CD4-positive, alpha-beta T cell treated with Interleukin-4 for 4 hours (primary cell): ENCODE measurements around the gene PAWR.
"Not testable (repeated sequence)": the region's sequence is repeated elsewhere in the genome, so short reads cannot be mapped to it uniquely, and the experiment has no call there.

ENCODE experiments used
- DNase-seq: peaks from one replicate; pipeline ENCODE4 v3.0.0-alpha.2; 2020

PAWR gene

DNA sequence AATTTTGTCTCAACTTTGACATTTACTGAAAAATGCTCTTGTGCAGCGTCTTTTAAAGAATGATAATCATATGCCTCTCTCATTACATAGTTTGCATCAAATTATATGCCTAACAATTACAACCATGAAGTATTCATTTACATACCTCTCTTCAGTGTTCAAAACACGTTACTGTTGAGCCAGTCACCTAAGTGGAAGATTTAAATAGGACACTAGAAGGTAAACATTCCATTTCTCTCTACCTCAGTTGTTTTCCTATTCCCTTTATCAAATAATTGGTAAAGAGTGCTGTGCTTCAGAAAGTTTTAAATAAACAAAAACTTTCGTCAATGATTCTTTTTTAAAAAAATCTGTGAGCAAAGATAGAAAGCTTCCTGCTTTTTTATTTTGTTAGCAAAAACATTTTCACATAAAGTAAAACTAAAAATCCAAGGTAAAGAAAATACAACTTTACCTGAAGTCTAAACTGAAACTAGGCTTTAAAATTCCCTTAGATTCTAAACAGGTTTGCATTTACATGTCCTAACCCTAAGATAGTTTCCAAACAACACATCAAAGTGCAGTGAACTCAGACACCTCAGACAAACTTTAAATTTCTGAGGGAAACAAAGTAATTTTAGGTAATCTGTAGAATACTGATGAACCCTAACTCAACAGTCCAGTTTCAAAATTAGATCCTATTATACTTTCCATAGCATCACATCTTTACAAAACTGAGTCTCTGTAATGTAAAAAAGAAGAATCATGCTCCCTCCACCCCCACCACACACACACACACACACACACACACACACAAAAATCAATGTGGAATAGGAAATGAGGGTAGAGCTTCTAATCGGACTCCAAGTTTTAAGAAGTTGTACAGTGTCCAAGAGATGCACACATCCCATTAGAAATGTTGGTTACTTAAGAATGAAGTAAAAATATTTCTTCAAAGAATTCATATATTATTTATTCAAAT is 46.2 kb downstream of the PAWR start:
- no peak for DNase-seq

- DNase-seq = no peak
These were observed 46.9 kb downstream of the PAWR start for GRCh38 chr12:79643821-79644220.

GRCh38 chr12:79638490-79638889 is 52.3 kb downstream of the PAWR start:
- no peak for DNase-seq

GRCh38 chr12:79637093-79637492 is 53.7 kb downstream of the PAWR start:
- no peak for DNase-seq

GRCh38 chr12:79635676-79636075 is 55.1 kb downstream of the PAWR start:
- no peak for DNase-seq

DNA sequence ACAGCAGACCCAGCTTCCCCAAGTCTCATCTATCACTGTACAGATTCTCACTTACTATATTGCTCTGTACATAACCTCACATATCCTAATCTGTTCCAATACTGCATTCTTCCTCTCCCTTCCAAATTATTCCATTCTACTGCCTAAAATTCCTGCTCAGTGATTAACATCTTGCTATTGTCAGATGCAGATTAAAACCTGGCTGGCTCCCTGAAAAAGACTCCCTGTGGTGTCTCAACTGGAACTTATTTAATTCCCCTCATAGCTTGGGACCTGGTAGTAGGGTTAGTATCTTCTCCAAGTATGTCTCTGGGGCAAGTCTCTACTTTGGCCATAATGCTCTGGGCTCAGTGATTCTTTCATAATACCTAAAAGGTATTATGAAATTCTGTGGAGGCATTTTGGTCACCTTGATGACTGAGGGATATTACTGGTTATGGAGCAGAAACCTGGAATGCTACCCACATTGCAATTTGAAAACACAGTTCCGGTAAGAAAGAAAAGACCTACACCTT is 55.8 kb downstream of the PAWR start:
- no peak for DNase-seq

GRCh38 chr12:79629561-79629960 is 61.2 kb downstream of the PAWR start:
- no peak for DNase-seq

DNA sequence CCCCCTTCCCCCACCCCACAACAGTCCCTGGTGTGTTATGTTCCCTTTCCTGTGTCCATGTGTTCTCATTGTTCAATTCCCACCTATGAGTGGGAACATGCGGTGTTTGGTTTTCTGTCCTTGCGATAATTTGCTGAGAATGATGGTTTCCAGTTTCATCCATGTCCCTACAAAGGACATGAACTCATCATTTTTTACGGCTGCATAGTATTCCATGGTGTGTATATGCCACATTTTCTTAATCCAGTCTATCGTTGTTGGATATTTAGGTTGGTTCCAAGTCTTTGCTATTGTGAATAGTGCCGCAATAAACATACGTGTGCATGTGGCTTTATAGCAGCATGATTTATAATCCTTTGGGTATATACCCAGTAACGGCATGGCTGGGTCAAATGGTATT is 64.0 kb downstream of the PAWR start:
- DNase-seq = not testable (repeated sequence)

DNA sequence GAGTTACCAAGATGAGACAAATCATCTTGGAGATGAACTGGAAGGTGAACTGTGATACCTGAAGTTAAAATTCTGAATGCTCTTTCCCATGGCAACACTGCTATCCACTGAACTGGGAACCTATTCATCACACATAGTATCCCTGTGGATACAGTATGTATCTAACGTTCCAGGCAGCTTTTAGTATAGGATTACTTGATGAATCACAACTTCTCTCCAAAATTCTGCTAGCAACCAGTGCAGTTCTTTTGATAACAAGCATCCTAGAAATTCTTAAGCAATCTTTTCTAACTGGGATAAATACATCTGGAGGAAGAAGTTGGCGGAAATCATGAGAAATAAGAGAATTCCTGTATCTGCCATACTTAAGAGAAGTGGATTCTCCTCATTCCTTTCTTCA is 66.4 kb downstream of the PAWR start:
- DNase-seq = no peak

DNA sequence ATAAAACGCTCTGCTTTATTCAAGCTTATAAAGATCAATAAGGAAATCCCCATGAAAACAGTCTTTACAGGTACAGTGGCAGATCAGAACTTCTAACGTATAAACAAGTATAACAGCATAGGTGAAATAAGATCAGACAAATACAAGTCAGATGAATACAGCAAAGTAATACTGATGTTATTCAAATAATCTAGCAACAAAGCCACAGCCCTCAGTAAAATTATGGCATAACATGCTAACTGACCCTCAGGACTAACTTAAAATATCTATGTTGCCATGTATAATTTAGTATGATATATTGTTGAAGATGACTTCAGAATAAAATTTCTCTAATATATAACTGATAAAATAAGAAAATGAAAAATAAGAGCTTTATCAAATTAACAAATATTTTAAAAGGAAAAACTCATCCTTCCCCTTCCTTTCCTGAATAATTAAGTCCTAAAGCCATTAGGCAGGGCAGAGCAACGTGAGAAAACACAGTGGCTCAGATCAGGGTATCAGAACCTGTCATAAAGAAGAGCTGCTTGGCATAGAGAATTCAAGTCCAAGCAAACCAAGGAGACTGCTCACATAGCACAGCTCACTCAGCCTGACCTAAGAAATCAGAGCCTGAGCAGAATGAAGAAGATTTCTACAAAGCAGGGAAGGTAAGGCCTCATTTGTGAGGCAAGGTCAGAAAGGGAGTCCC is 70.7 kb downstream of the PAWR start:
- no peak for DNase-seq

DNA sequence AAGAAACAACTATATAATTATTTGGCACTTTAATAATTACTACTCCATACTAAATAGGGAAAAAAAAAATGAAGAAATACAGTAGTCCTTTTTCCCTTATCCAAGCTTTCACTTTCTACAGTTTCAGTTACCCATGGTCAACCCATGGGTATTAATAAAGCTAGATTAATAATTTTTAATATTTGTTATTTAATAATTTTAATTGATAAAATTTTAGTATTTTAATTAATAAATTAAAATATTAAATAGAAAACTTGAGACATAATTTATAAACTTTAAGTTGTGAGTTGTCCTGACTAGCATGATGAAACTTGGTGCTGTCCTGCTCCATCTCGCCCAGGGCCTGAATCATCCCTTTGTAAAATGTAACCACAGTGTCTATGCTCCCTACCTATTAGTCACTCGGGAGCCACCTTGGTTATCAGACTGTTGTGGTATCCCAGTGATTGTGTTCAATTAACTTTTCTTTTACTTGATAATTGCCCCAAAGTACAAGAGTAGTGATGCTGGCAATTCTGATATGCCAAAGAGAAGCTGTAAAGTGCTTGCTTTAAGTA is 71.8 kb downstream of the PAWR start:
- DNase-seq = no peak

- no peak for DNase-seq
These were observed 73.1 kb downstream of the PAWR start for GRCh38 chr12:79617696-79618095.

DNA sequence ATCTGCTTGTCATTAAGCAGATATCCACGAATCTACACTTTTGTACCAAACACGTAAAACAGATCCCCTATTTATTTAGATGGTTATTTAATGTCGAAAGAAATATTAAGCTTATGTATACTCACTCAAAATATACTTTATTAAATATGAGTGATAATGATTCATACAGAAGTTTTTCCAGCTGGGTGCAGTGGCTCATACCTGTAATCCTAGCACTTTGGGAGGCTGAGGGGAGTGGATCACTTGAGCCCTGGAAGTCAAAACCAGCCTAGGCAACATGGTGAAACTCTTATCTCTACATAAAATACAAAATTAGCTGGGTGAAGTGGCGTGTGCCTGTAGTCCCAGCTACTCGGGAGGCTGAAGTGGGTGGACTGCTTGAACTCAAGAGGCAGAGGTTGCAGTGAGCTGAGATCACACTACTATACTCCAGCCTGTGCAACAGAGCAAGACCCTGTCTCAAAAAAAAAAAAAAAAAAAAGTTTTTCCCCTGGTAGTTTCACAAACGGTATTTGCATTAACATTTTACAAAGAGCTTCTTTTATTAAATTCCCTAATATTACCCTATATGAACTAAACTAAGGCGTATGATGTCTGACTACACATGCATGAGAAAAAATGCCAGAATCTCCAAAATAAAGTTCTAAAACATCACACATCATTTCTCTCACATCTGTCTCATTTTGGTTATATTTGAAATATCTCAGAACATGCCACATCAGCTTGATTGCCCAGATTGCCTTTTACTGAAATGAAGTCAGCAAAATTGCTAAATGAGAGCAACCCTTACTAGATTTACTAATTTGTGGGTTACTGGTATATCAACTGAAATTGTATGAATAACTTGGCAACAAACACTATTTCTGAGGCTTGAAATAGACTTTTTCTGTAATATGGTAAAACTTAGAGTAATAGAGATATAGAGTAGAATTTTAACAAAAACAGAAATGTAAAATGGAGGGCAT is 74.9 kb downstream of the PAWR start:
- DNase-seq = no peak

DNA sequence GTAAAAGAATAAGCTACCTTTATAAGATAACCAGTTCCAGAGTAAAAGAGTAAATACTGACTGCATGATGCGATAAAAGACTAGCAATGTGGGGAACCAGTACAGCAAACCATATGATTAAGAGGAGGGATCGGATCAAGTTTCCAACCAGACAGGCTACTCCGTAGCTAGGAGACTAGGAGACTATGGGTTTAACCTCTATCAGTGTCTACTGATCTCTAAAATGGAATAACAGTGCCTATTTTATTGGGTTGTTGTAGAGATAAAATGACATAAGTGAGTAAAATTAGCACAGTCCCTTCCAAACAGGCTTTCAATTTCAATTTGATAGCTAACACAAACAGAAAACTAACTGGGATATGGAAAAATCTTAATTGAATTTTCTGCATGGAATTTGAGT is 76.0 kb downstream of the PAWR start:
- DNase-seq = no peak

DNA sequence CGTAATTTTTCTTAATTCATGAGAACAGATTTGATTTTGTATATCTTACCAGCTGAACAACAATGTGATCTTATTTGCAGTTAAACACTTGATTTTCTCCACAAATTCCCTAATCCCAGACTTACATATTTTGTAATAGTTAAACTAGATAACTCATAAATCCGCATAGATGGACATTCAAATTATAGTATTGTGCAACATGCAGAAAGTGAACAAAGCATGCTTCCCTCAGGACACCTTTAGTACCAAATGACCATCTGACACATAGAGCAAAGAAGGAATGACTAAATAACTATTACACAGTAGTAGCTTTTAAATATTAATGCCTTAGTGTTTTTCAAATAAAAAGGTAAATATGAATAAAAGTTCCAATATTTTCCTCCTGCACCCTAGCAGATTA is 88.9 kb downstream of the PAWR start:
- DNase-seq = no peak

- DNase-seq = no peak
These were observed 92.9 kb downstream of the PAWR start for GRCh38 chr12:79597910-79598309.

DNA sequence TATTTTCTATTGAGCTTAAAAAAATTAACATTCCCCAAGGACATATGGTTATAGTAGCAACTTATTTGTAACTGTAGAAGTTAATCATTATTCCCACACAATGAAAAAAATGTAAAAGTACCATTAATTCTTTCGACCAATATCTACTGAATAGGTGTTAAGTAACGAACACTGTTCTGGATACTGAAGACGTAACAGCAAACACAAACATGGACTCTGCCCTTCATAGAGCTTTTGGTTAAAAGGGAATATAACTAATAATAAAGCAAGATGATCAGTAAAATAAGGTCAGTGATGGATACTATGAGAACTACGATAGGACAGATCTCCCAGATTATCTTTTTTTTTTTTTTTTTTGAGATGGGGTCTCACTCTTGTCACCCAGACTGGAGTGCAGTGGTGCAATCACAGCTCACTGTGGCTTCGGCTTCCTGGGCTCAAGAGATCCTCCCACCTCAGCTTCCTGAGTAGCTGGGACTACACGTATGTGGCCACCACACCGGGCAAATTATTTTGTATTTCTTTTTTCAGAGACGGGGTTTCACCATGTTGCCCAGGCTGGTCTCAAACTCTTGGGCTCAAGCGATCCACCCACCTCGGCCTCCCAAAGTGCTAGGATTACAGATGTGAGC is 93.9 kb downstream of the PAWR start:
- DNase-seq = no peak

DNA sequence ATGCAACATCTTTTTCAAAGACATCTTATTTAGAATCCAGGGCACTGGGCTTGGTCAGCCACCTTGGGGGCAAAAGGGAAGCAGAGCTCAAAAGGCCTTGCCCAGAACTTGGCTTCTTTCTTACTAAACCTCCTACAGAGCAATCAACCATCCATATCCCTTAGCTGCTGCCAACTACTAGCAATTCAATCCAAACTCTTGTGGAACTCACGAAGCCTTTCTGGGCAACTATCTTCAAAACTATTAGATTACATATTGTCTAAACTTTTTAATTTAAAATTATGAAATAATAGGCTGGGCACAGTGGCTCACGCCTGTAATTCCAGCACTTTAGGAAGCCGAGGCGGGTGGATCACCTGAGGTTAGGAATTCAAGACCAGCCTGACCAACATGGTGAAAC is 95.5 kb downstream of the PAWR start:
- DNase-seq = no peak

DNA sequence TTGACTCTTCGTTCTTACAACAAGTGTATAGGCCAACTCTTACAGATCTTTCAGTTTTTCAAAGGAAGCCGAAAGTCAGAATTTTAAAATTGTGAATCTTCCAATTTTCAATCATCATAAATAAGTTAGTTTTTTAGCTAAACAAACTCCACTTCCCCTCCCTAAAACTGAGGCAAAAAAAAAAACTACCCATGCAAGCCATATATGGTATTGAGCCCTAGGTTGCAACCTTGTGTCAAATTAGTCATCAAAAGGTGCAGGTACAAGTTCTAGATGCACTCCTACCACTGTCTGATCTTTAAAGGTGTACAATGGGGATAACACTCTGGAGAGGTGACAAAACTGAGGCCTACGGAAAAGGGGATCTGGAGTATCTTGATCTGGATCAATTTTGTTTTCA is 97.9 kb downstream of the PAWR start:
- no peak for DNase-seq

DNA sequence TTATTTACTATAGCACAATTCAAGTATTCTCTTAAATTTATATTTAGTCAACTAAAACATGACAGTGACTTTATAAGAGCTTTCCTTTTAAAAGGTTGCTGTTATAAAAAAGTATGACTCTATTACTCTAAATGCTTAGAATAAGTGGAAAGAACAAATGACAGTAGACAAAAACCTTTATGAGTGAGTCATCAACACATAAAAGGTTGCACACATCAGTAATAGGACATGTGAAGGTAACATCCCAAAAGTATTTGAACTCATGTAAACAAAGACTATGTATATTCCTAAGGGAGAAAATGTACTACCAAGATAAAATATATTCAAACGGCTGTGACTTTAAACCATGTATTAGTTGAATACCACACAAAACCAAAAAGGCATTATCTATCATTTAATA is 98.8 kb downstream of the PAWR start:
- DNase-seq = no peak

- no peak for DNase-seq
These were observed 100.0 kb downstream of the PAWR start for GRCh38 chr12:79590751-79591150.

GRCh38 chr12:79587368-79587767 is 103.4 kb downstream of the PAWR start:
- DNase-seq = no peak
